Occipital lobe (tissue), 2 donors: ENCODE data around the gene UCK1. TPM values are rescaled to one million over a fixed set of nuclear protein-coding genes. Genes with fewer than 3 reads are reported as not detected.

Experiments
- DNase-seq: peaks from one replicate; lab custom pipeline; 2025; lab: John Stamatoyannopoulos, UW
- total RNA-seq: library from RNA; depleted of rRNA; stranded (reverse); fragments of >200 nt; gene quantifications from one replicate; pipeline ENCODE4 v1.2.3, GENCODE V29; 2014

Gene UCK1
- total RNA-seq: 13.3 TPM

DNA sequence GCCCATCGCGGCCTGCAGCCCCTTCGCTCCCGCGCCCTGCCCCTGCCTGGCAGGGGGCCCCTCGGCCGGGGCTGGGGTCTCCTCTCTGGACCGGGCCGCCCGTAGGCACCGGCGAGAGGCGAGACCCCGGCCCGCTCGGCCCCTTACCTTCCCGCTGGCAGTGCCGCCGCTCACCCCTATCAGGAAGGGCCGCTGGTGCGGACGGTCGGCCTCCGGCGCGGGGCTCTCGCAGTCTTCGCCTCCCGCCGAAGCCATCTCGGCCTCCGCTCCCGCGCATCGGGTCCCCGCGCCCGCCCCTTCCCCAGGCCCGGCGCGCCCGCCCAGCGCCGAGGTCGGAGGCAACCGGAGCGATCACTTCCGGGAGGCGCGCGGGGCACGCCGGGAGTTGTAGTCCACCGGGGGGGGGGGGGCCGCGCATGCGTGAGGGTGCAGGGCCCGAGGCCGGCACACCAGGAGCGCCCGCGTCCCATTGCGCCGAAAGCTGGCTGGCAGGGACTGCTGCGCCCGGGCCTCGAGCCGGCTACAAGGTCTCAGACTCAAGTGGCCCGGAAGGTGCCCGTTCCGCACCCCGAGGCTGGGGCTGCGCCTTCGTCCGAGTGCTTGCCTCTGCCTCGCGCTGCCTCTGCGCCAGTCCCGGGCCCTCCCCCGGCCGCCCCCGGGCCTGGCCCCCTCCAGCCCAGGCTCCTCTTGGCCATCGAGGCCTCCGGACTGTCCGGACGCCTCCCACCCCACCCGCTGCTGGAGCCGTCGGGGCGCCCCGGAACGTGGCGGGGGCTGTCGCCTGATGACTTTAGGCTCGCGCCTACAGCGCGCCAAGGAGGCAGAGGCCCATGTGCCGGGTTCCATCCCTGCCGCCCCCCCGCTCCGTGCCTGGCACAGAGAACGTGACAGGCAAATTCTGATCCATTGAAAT is at the start of gene UCK1:
UCK1 (minus strand) TSS at position 344 of the 913 bp plus-strand sequence; CDS start at position 255, 89 bp downstream.
- DNase-seq: peak; percentile 78

- no peak for DNase-seq
These were observed 49.3 kb upstream of the UCK1 start for GRCh38 chr9:131580358-131580757.

GRCh38 chr9:131579789-131580211 is 48.7 kb upstream of the UCK1 start:
- DNase-seq: no peak

GRCh38 chr9:131578731-131579504 is 47.9 kb upstream of the UCK1 start:
- DNase-seq: no peak

DNA sequence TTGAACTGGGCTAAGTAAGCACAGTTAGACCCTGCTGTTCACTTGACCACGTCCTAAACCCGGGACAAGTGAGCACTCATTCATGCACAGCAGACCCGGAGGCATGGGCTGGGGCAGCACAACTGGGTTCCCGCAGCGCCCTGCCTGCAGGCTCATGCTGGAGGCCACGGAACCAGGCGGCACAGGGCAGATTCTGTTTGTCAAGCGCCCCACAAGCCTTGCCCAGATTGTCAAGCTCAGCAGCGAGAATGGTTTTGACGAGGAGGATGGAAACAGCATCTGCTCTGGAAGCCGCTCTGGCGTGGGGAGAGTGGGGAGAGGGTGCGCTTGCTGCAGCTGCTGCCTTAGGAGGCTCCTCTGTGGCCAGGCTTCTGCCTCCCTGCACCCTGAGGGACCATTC is 47.0 kb upstream of the UCK1 start:
- no peak for DNase-seq

- DNase-seq: no peak
These were observed 46.2 kb upstream of the UCK1 start for GRCh38 chr9:131577005-131578000.

DNA sequence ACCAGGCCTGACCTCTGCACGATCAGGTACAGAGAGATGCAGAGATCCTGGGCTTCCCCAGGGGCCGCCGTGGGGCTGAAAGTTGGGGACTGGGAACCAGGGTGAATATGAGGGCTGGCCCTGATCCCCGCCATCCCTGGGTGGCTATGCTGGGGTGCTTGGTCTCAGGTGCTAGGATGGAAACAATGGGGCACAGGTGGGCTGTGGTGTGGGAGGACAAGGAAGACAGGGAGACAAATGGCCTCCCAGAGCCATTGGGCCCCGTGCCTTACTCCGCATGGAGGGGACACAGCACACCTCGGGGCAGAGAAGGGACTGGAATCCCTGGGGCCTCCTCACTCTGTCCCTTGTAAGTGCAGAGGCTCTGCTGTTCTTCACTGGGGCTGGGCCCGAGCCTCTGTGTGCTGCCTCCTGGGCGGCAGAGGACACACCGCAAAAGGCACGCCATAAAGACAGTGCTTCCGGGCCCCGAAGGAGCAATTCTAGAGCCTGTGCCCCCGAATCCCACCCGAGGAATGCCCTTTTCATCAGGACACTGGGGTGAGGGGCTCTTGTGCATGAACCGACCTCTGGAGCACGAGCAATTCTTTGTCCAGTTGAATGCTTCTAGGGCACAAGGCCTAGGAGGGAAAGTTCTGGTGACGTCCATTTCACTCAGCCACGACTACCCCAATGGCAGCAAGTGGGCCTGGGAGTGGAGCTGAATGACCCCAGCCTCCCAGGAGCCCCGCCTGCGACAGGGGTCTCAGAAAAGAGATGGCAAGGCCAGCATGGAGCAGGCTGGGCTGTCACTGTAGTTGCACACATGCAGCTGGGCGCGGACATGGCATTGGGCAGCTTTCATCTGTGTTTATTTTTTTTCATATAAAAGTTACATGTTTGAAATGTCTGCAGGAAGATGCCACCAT is 45.1 kb upstream of the UCK1 start:
- DNase-seq: no peak

DNA sequence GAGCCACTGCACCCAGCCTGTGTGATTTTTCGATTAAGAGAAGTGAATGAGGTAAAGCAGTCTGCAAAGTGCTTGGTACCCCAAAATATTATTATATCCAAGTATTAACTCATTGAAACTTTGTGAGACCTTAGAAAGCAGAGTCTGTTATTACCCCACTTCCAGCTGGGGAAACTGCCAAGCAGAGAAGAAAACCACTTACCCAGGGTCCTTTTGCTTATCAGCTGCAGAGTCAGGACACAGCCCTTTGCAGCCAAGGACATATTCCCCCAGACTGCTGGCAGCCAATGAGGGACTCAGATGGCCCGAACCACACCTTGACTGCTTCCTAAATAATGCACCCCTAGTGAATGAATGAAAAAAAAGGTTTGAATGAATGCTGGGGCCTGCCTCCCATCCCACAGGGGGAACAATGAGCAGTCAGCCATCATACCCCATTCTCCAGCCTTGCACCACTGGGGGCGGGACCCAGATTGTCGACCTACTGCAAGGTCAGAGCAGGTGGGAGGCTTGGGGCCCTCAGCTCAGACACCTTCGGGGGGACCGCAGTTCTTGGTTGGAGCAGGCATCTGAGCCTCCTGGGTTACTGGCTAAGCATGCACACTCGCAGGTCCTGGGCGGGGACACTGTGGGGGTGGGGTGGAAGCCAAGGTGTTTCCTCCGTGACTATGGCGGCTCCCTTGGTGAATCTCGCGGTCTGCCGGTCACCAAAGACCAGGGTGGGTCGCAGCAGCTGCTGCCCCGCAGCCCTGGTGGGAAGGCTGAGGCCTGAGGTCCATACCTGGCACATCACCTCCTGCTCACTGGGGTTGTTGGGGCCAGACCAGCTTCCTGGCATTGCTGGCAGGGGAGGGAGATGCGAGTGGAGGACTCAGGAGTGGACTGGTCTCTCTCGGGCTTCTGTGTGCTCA is 43.9 kb upstream of the UCK1 start:
- no peak for DNase-seq

DNA sequence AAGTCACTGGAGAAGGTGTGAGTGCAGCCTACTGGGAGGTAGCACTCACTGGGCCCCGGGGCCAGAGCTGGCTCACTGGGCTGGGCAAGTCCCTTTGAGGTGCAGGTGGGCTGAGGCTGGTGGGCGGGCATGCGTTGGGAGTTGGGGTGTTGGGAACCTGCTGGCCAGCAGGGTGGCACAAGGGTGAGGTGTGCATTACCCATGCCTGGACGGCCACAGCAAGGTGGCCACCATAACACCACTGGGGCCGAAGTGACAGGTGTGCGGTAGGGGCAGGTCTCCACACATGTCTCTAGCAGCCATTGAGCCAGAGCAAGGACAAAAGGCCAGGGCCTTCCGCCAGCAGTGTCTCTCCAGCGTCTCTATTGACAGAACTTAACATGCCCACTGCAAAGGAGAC is 36.8 kb upstream of the UCK1 start:
- no peak for DNase-seq

GRCh38 chr9:131566158-131566557 is 35.1 kb upstream of the UCK1 start:
- DNase-seq: no peak

- no peak for DNase-seq
These were observed 34.3 kb upstream of the UCK1 start for GRCh38 chr9:131565369-131565768.

- DNase-seq: no peak
These were observed 31.2 kb upstream of the UCK1 start for GRCh38 chr9:131562032-131562959.

- no peak for DNase-seq
These were observed 28.4 kb upstream of the UCK1 start for GRCh38 chr9:131559421-131560000.

- DNase-seq: no peak
These were observed 26.9 kb upstream of the UCK1 start for GRCh38 chr9:131557855-131558548.

DNA sequence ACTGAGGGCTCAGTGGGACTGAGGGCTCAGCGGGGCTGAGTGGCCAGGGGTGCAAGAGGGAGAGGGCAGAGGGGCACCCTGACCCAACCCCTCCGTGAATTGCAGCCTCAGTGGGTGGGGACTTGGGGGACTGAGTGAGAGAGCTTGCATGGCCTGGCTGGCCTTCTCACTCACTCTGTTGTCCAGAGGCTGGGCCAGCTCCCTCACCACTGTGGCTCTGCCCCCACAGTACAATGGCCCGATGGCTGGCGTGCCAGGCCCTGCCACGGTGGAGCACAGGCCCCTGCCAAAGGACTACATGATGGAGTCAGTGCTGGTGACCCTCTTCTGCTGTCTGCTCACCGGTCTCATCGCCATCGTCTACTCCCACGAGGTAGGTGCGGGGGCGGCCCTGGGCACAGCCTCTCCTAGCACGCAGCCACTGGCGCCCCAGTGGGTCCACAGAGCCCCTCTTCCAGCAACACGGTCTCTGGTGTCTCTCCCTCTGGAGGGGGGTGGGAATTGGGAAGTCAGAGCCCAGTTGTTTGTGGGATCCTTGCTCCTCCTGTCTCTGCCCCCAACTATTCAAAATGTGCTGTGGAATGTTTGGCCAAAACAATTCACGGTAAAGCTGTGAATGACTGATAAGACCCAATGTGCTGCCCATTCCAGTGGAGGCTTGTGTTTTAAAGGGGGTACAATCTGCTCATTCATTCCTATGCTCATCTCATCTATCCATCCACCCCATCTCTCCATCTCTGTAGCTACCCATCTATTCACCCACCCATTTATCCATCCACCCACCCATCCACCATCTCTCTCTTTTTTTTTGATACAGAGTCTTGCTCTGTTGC is 25.0 kb upstream of the UCK1 start:
- no peak for DNase-seq

- no peak for DNase-seq
These were observed 23.8 kb upstream of the UCK1 start for GRCh38 chr9:131554843-131555351.
